HepG2 (cell line): Measurements from ENCODE around the gene FSIP1. TPM values are rescaled to one million over a fixed set of nuclear protein-coding genes. Genes with fewer than 3 reads are reported as not detected.

Source experiments
- ATAC-seq: fragments of 200-7000 bp; cut with Tn5 transposase; 3 replicates; pipeline ENCODE4 v1.9.1; 2020; ENCODE audit warnings: mild to moderate bottlenecking, moderate library complexity
- BruUV-seq: library from RNA; stranded (reverse); fragments of 400-500 nt; replicated peaks from 2 replicates; lab custom pipeline; 2021; lab: Mats Ljungman, UMichigan
- CTCF ChIA-PET: fragments of 300-600 bp; formaldehyde crosslinking; extraction: SDS; loops from one replicate; lab custom pipeline; 2021; ENCODE audit warnings: low total read pairs, inconsistent platforms, low intra/inter-chr PET ratio; lab: Yijun Ruan, JAX
- POLR2A ChIA-PET: fragments of 350-600 bp; sonication (Branson Sonifier 250); formaldehyde crosslinking; loops from one replicate; lab custom pipeline; 2020; ENCODE audit warnings: antibody characterized with exemption, inconsistent platforms; lab: Yijun Ruan, JAX
- DNase-seq: peaks from one replicate; pipeline ENCODE4 v3.0.0-alpha.2; 2015; ENCODE audit warnings: low spot score
- FAIRE-seq: peaks from 3 replicates; lab custom pipeline; 2011; peaks lifted over from hg19 to GRCh38; lab: Jason Lieb, UNC
- H2AFZ ChIP-seq: one replicate; pipeline ENCODE4 v1.6.1; 2011; ENCODE audit warnings: low read length, inconsistent platforms
- H3K27ac ChIP-seq: fragments of 300-600 bp; 3 replicates; pipeline ENCODE4 v1.8.0; 2011; ENCODE audit warnings: mixed run types, mild to moderate bottlenecking, mixed read lengths, low read length, inconsistent platforms; ENCODE audit not compliant: insufficient read depth; ENCODE audit errors: extremely low read length
- H3K27me3 ChIP-seq, 2 experiments: fragments of 200-600 bp in 1 of 2; 2 replicates in 1 of 2; 3 replicates in 1 of 2; pipeline versions ENCODE4 v1.6.0 to v1.8.0; 2011; ENCODE audit warnings: low read length in 2 of 2, mild to moderate bottlenecking in 2 of 2, moderate library complexity in 2 of 2, inconsistent platforms in 1 of 2; ENCODE audit not compliant: insufficient read depth in 2 of 2, control insufficient read depth in 1 of 2
- H3K36me3 ChIP-seq, 2 experiments: fragments of 200-600 bp in 1 of 2; replicated peaks in 1 of 2; 2 replicates in 1 of 2; 3 replicates in 1 of 2; pipeline versions ENCODE4 v1.5.1 to v1.8.0; 2011; ENCODE audit warnings: low read length in 2 of 2, inconsistent platforms in 1 of 2; ENCODE audit not compliant: insufficient read depth in 2 of 2, control insufficient read depth in 1 of 2
- H3K4me1 ChIP-seq: 2 replicates; pipeline ENCODE4 v1.5.1; 2012; ENCODE audit warnings: low read length, inconsistent platforms; ENCODE audit not compliant: insufficient read depth
- H3K4me2 ChIP-seq: 2 replicates; pipeline ENCODE4 v1.6.0; 2011; ENCODE audit warnings: low read depth, low read length, inconsistent platforms
- H3K4me3 ChIP-seq, 3 experiments: fragments of 200-600 bp in 1 of 3; sonication (generic), shearing (Covaris generic) in 1 of 3; replicated peaks in 1 of 3; 2 replicates each; pipeline ENCODE4 v1.5.1; 2011 to 2016; ENCODE audit warnings: low read length in 3 of 3, inconsistent platforms in 2 of 3, low read depth in 2 of 3, mild to moderate bottlenecking in 2 of 3, control low read depth in 1 of 3, mixed read lengths in 1 of 3; ENCODE audit not compliant: insufficient read depth in 1 of 3
- H3K79me2 ChIP-seq: one replicate; pipeline ENCODE4 v1.6.1; 2011; ENCODE audit warnings: low read length, inconsistent platforms; ENCODE audit not compliant: insufficient read depth
- H3K9ac ChIP-seq: 2 replicates; pipeline ENCODE4 v1.6.0; 2011; ENCODE audit warnings: mild to moderate bottlenecking, low read depth, low read length, inconsistent platforms; ENCODE audit not compliant: insufficient read depth
- H3K9me3 ChIP-seq: 2 replicates; pipeline ENCODE4 v1.5.1; 2012; ENCODE audit warnings: mild to moderate bottlenecking, low read length
- H4K20me1 ChIP-seq: 2 replicates; pipeline ENCODE4 v1.6.0; 2011; ENCODE audit warnings: inconsistent platforms, mild to moderate bottlenecking, low read length, moderate library complexity; ENCODE audit not compliant: insufficient read depth
- AGO1 ChIP-seq: fragments of 200-400 bp; formaldehyde crosslinking; IDR thresholded peaks from 2 replicates; pipeline ENCODE4 v1.6.1; 2017; ENCODE audit warnings: mild to moderate bottlenecking, low read depth, low read length, moderate library complexity; ENCODE audit not compliant: poor library complexity, severe bottlenecking
- ARHGAP35 ChIP-seq: sonication (generic); formaldehyde crosslinking; IDR thresholded peaks from 2 replicates; pipeline ENCODE4 v1.9.0; 2022; ENCODE audit warnings: mild to moderate bottlenecking, inconsistent platforms, moderate library complexity, missing genetic modification reagents, borderline replicate concordance
- CENPX ChIP-seq: sonication (generic); formaldehyde crosslinking; IDR thresholded peaks from 2 replicates; pipeline ENCODE4 v1.9.0; 2021; ENCODE audit warnings: mild to moderate bottlenecking, missing genetic modification reagents, moderate library complexity
- ERF ChIP-seq: IDR thresholded peaks from 2 replicates; pipeline ENCODE4 v1.6.1; 2018; ENCODE audit warnings: missing biosample characterization, missing genetic modification reagents
- FOXM1 ChIP-seq: sonication (generic); formaldehyde crosslinking; IDR thresholded peaks from 2 replicates; pipeline ENCODE4 v1.5.0; 2020; ENCODE audit warnings: missing genetic modification reagents
- HNRNPUL1 ChIP-seq: fragments of 200-400 bp; formaldehyde crosslinking; IDR thresholded peaks from 2 replicates; pipeline ENCODE4 v1.6.1; 2017; ENCODE audit warnings: low read depth, mild to moderate bottlenecking, low read length, moderate library complexity
- HOXD1 ChIP-seq: sonication (generic); formaldehyde crosslinking; IDR thresholded peaks from 2 replicates; pipeline ENCODE4 v1.5.0; 2020; ENCODE audit warnings: missing genetic modification reagents
- KLF15 ChIP-seq: sonication (generic); formaldehyde crosslinking; IDR thresholded peaks from 2 replicates; pipeline ENCODE4 v1.8.1; 2023; ENCODE audit warnings: borderline replicate concordance, mild to moderate bottlenecking, inconsistent platforms, missing genetic modification reagents, mixed read lengths
- MTF2 ChIP-seq: sonication (generic); formaldehyde crosslinking; IDR thresholded peaks from 2 replicates; pipeline ENCODE4 v1.5.0; 2020; ENCODE audit warnings: missing genetic modification reagents, borderline replicate concordance
- NCOA2 ChIP-seq: sonication (generic); formaldehyde crosslinking; IDR thresholded peaks from 2 replicates; pipeline ENCODE4 v1.8.0; 2022; ENCODE audit warnings: inconsistent platforms
- NR2F1 ChIP-seq, 2 experiments: fragments of 450-650 bp in 1 of 2; formaldehyde crosslinking in 1 of 2; IDR thresholded peaks; 2 replicates each; pipeline versions ENCODE4 v1.5.0 to v1.6.1; 2016 to 2020; ENCODE audit warnings: mild to moderate bottlenecking in 1 of 2, missing compliant biosample characterization in 1 of 2, missing genetic modification reagents in 1 of 2, moderate library complexity in 1 of 2
- RFX5 ChIP-seq: IDR thresholded peaks from 2 replicates; pipeline ENCODE4 v1.6.1; 2011; ENCODE audit warnings: low read depth, low read length, improper control_type of control experiment
- RFXAP ChIP-seq: sonication (generic); formaldehyde crosslinking; IDR thresholded peaks from 2 replicates; pipeline ENCODE4 v1.4.0; 2020; ENCODE audit warnings: missing genetic modification reagents, borderline replicate concordance
- TFDP2 ChIP-seq: sonication (generic); formaldehyde crosslinking; IDR thresholded peaks from 2 replicates; pipeline ENCODE4 v1.4.0; 2020; ENCODE audit warnings: missing genetic modification reagents
- XBP1 ChIP-seq: sonication (generic); formaldehyde crosslinking; IDR thresholded peaks from 2 replicates; pipeline ENCODE4 v1.5.0; 2020; ENCODE audit warnings: missing genetic modification reagents
- ZNF263 ChIP-seq: sonication (generic); formaldehyde crosslinking; IDR thresholded peaks from 2 replicates; pipeline ENCODE4 v1.4.0; 2020; ENCODE audit warnings: missing genetic modification reagents
- ZNF33A ChIP-seq: sonication (generic); formaldehyde crosslinking; IDR thresholded peaks from 2 replicates; pipeline ENCODE4 v1.5.1; 2020; ENCODE audit warnings: missing genetic modification reagents, mild to moderate bottlenecking, moderate library complexity, borderline replicate concordance
- WGBS: methylation state at CpG from one replicate; pipeline ENCODE4 v1.1.6; 2017; ENCODE audit warnings: low lambda C conversion rate; 5-methylcytosine and 5-hydroxymethylcytosine counted together
- in situ Hi-C: cut with HindIII; loops from 2 replicates; pipeline ENCODE4 v1.10.0; 2017; ENCODE audit warnings: low pct_unique_long_range_greater_than_20kb; ENCODE audit not compliant: extremely low pct_ligation_motif_present
- intact Hi-C: fragments of 100-400 bp; cut with micrococcal nuclease; formaldehyde crosslinking; loops from one replicate; pipeline ENCODE4 v1.10.0; 2022; ENCODE audit not compliant: unreplicated experiment
- polyA plus RNA-seq, 8 experiments: library from polyadenylated mRNA; depleted of rRNA in 3 of 8; stranded (reverse) in 7 of 8; unstranded in 1 of 8; fragments of >200 nt; fragmentation: Illumina TruSeq in 4 of 8; extraction: Trizol in 4 of 8; gene quantifications; 2 replicates each; pipeline versions ENCODE4 v1.2.1 to v1.2.3, GENCODE V29; 2011 to 2016; ENCODE audit warnings: low read depth in 4 of 8, missing spikeins in 1 of 8, mixed read lengths in 1 of 8; ENCODE audit not compliant: insufficient read depth in 1 of 8
- total RNA-seq, 5 experiments: library from RNA; depleted of rRNA; stranded (reverse); fragments of >200 nt; fragmentation: Illumina TruSeq; extraction: Trizol; gene quantifications; 2 replicates each; pipeline ENCODE4 v1.2.3, GENCODE V29; 2016; ENCODE audit warnings: low read depth in 1 of 5

FSIP1 gene
- total and polyA plus RNA-seq, 2 of the 13 experiments (the other 11 are each of a cell fraction or from before 2014, with no cell fraction given), result 0.18 TPM; not detected in 1

GRCh38 chr15:39720081-39720480 is 62.6 kb downstream of the FSIP1 start (continued):
- no peak for TF ChIP-seq RFX5
- TF ChIP-seq AGO1, result no peak

GRCh38 chr15:39719109-39719508 is 63.5 kb downstream of the FSIP1 start:
- no peak overlapping the region for H2AFZ ChIP-seq
- CTCF ChIA-PET, result no interaction called here
- no peaks in the 10 kb centered on the region for H3K36me3 ChIP-seq
- H3K27me3 ChIP-seq, result no peaks in the 10 kb centered on the region
- in situ Hi-C loops, result no loop called here
- no peak overlapping the region for H3K9ac ChIP-seq
- H3K27ac ChIP-seq, result no peak overlapping the region
- H3K4me1 ChIP-seq, result no peaks in the 10 kb centered on the region; the same call in 1 of the 2 replicates
- WGBS, result 0% methylated on average over 1 of the region's 1 CpG
- intact Hi-C loops, result no loop called here
- H4K20me1 ChIP-seq, result no peaks in the 10 kb centered on the region
- H3K4me2 ChIP-seq, result no peak overlapping the region
- FAIRE-seq, result no peak
- no peak for ATAC-seq
- POLR2A ChIA-PET, result no interaction called here
- DNase-seq, result no peak
- H3K79me2 ChIP-seq, result no peaks in the 10 kb centered on the region
- TF ChIP-seq NR2F1 (CRISPR knock-in tag; IDR thresholded peaks at IDR 0.05) (no peak), RFXAP (no peak), TFDP2 (CRISPR knock-in tag) (no peak), HOXD1 (CRISPR knock-in tag) (no peak), ZNF263 (CRISPR knock-in tag) (no peak), ARHGAP35 (CRISPR knock-in tag) (no peak), CENPX (CRISPR knock-in tag) (no peak), FOXM1 (CRISPR knock-in tag) (no peak), MTF2 (CRISPR knock-in tag) (no peak), HNRNPUL1 (no peak), NCOA2 (no peak), ERF (CRISPR knock-in tag) (no peak), ZNF33A (no peak), KLF15 (CRISPR knock-in tag) (no peak), XBP1 (CRISPR knock-in tag) (no peak)
- H3K9me3 ChIP-seq, result no peaks in the 10 kb centered on the region
- BruUV-seq, result no TSS peak
- H3K4me3 ChIP-seq, result no peak overlapping the region
